Liver (tissue), 9 donors: ENCODE measurements around the gene CSRP1. TPM values are rescaled to one million over a fixed set of nuclear protein-coding genes. Genes with fewer than 3 reads are reported as not detected.

Experiments used
- DNase-seq: peaks from one replicate; pipeline ENCODE4 v3.0.0-alpha.2; 2017; ENCODE audit warnings: low spot score
- H3K27ac ChIP-seq, 2 donors: one replicate each; pipeline ENCODE4 v1.7.0; 2013; ENCODE audit warnings: inconsistent platforms in 2 of 2, low read length in 2 of 2, control low read depth in 1 of 2, low read depth in 1 of 2, mild to moderate bottlenecking in 1 of 2
- H3K27me3 ChIP-seq, 4 donors: one replicate each; pipeline versions ENCODE4 v1.6.1 to v1.7.0; 2013; ENCODE audit warnings: low read length in 3 of 4, inconsistent platforms in 1 of 4, mild to moderate bottlenecking in 1 of 4, moderate library complexity in 1 of 4; ENCODE audit not compliant: control insufficient read depth in 4 of 4, insufficient read depth in 4 of 4
- H3K36me3 ChIP-seq, 4 donors: one replicate each; pipeline versions ENCODE4 v1.6.1 to v1.7.0; 2013; ENCODE audit warnings: low read length in 3 of 4, mild to moderate bottlenecking in 3 of 4, low read depth in 1 of 4, moderate library complexity in 1 of 4; ENCODE audit not compliant: control insufficient read depth in 4 of 4, insufficient read depth in 3 of 4
- H3K4me1 ChIP-seq, 4 donors: one replicate each; pipeline versions ENCODE4 v1.6.1 to v1.7.0; 2013; ENCODE audit warnings: low read length in 3 of 4, mild to moderate bottlenecking in 3 of 4, moderate library complexity in 1 of 4; ENCODE audit not compliant: control insufficient read depth in 4 of 4, insufficient read depth in 4 of 4
- H3K4me3 ChIP-seq, 3 donors: one replicate each; pipeline versions ENCODE4 v1.6.1 to v1.7.0; 2013; ENCODE audit warnings: low read length in 3 of 3, control low read depth in 1 of 3, low read depth in 1 of 3, mild to moderate bottlenecking in 1 of 3
- H3K9ac ChIP-seq, 2 donors: one replicate each; pipeline ENCODE4 v1.7.0; 2013; ENCODE audit warnings: low read length in 2 of 2, mild to moderate bottlenecking in 2 of 2, moderate library complexity in 2 of 2, control low read depth in 1 of 2, low read depth in 1 of 2
- H3K9me3 ChIP-seq, 4 donors: one replicate each; pipeline versions ENCODE4 v1.6.1 to v1.7.0; 2013; ENCODE audit warnings: low read length in 3 of 4; ENCODE audit not compliant: control insufficient read depth in 4 of 4
- CTCF ChIP-seq: fragments of 150-350 bp; IDR thresholded peaks from 2 replicates; pipeline ENCODE4 v1.5.1; 2017; ENCODE audit warnings: improper control_type of control experiment, low read depth, low read length; ENCODE audit not compliant: missing input control
- FOXA1 ChIP-seq: IDR thresholded peaks from 2 replicates; pipeline ENCODE4 v1.6.1; 2016; ENCODE audit warnings: antibody characterized with exemption
- FOXA2 ChIP-seq: IDR thresholded peaks from 2 replicates; pipeline ENCODE4 v1.6.1; 2016; ENCODE audit warnings: antibody characterized with exemption
- GABPA ChIP-seq, 2 donors: IDR thresholded peaks in 1 of 2; conservative IDR thresholded peaks in 1 of 2; 2 replicates each; pipeline ENCODE4 v1.6.1; 2016; ENCODE audit warnings: antibody characterized with exemption in 2 of 2, mild to moderate bottlenecking in 1 of 2, moderate library complexity in 1 of 2
- HNF4A ChIP-seq, 2 donors: conservative IDR thresholded peaks; 2 replicates each; pipeline ENCODE4 v1.6.1; 2016; ENCODE audit warnings: antibody characterized with exemption in 2 of 2, mild to moderate bottlenecking in 2 of 2
- HNF4G ChIP-seq: IDR thresholded peaks from 2 replicates; pipeline ENCODE4 v1.6.1; 2016; ENCODE audit warnings: antibody characterized with exemption
- JUND ChIP-seq, 2 donors: IDR thresholded peaks; 2 replicates each; pipeline ENCODE4 v1.6.1; 2016; ENCODE audit warnings: antibody characterized with exemption in 2 of 2
- MAX ChIP-seq: IDR thresholded peaks from 2 replicates; pipeline ENCODE4 v1.6.1; 2016; ENCODE audit warnings: antibody characterized with exemption
- NR2F2 ChIP-seq: IDR thresholded peaks from 2 replicates; pipeline ENCODE4 v1.6.1; 2016; ENCODE audit warnings: antibody characterized with exemption
- RAD21 ChIP-seq, 2 donors: IDR thresholded peaks; 2 replicates each; pipeline ENCODE4 v1.6.1; 2016; ENCODE audit warnings: antibody characterized with exemption in 2 of 2, mild to moderate bottlenecking in 2 of 2
- RXRA ChIP-seq, 2 donors: IDR thresholded peaks; 2 replicates each; pipeline ENCODE4 v1.6.1; 2017 to 2018; ENCODE audit warnings: antibody characterized with exemption in 2 of 2, mild to moderate bottlenecking in 1 of 2
- SP1 ChIP-seq: IDR thresholded peaks from 2 replicates; pipeline ENCODE4 v1.6.1; 2018; ENCODE audit warnings: antibody characterized with exemption, mild to moderate bottlenecking
- TAF1 ChIP-seq: conservative IDR thresholded peaks from 2 replicates; pipeline ENCODE4 v1.6.1; 2016; ENCODE audit warnings: antibody characterized with exemption, mild to moderate bottlenecking
- YY1 ChIP-seq: IDR thresholded peaks from 2 replicates; pipeline ENCODE4 v1.6.1; 2016; ENCODE audit warnings: antibody characterized with exemption, mild to moderate bottlenecking
- WGBS: extraction: QIAGEN DNeasy Blood & Tissue Kit; methylation state at CpG from one replicate; pipeline ENCODE4 v1.1.7; 2013; 5-methylcytosine and 5-hydroxymethylcytosine counted together
- polyA plus RNA-seq, 2 donors: library from polyadenylated mRNA; stranded (reverse) in 1 of 2; unstranded in 1 of 2; fragments of 200-250 nt in 1 of 2; fragments of >200 nt in 1 of 2; fragmentation: Nextera tagmentation in 1 of 2; extraction: Ambion mirVana in 1 of 2; gene quantifications; one replicate each; pipeline versions ENCODE4 v1.2.1 to v1.2.3, GENCODE V29; 2013 to 2015
- total RNA-seq, 2 donors: library from RNA; depleted of rRNA; stranded (reverse); fragments of >200 nt; gene quantifications; one replicate each; pipeline ENCODE4 v1.2.3, GENCODE V29; 2014
- donor health status: healthy.
- donor health status: healthy.
- donor health status: healthy.
- donor health status: healthy.
- donor health status: healthy.

Gene CSRP1
- total and polyA plus RNA-seq, 4 donors = 42.7 to 96.9 (median 68.3) TPM

GRCh38 chr1:201501144-201501543 lies 5.8 kb downstream of the CSRP1 start:
- Histone ChIP-seq H3K9ac (peak overlapping the region in 1 of 2 donors; percentile 47), H3K4me3 (peak overlapping the region in 1 of 3 donors; percentile 1)

GRCh38 chr1:201500670-201501120 lies 6.2 kb downstream of the CSRP1 start:
- DNase-seq = no peak
- Histone ChIP-seq H3K27me3 (no peaks in the 10 kb centered on the region), H3K4me1 (peaks cover 30 to 92% (median 88%) of the 10 kb centered on the region in 4 donors), H3K9me3 (no peaks in the 10 kb centered on the region), H3K4me3 (peak overlapping the region; percentile 1 to 20 (median 5)), H3K27ac (peak overlapping the region; percentile 81 to 93), H3K9ac (peak overlapping the region in 1 of 2 donors; percentile 47), H3K36me3 (peaks cover 0 to under 1% (median 0%) of the 10 kb centered on the region in 4 donors)
- WGBS = 31% methylated on average over 4 of the region's 4 CpGs
- no peak for TF ChIP-seq GABPA (IDR thresholded peaks at IDR 0.05 in 1 of 2, conservative IDR thresholded peaks at IDR 0.05 in 1 of 2)
- peak; percentile 81 for TF ChIP-seq SP1
- TF ChIP-seq FOXA2 = peak; percentile 60
- TF ChIP-seq TAF1 = no peak
- peak; percentile 84 to 96 for TF ChIP-seq HNF4A (conservative IDR thresholded peaks at IDR 0.05)
- peak; percentile 88 to 92 for TF ChIP-seq RXRA (IDR thresholded peaks at IDR 0.05)
- TF ChIP-seq MAX = peak; percentile 36
- peak in 1 of 2 donors; percentile 46 for TF ChIP-seq RAD21 (IDR thresholded peaks at IDR 0.05)
- TF ChIP-seq HNF4G = no peak
- peak; percentile 23 for TF ChIP-seq YY1
- TF ChIP-seq FOXA1 = peak; percentile 27
- peak in 1 of 2 donors; percentile 61 for TF ChIP-seq JUND (IDR thresholded peaks at IDR 0.05)
- TF ChIP-seq CTCF = no peak
- TF ChIP-seq NR2F2 = peak; percentile 100

More at GRCh38 chr1:201501144-201501543, 5.8 kb downstream of the CSRP1 start:
- Histone ChIP-seq H3K9me3 (no peaks in the 10 kb centered on the region), H3K27ac (peak overlapping the region; percentile 81 to 93), H3K4me1 (peaks cover 31 to 92% (median 88%) of the 10 kb centered on the region in 4 donors), H3K27me3 (no peaks in the 10 kb centered on the region), H3K36me3 (no peaks in the 10 kb centered on the region)
- 58% methylated on average over 8 of the region's 8 CpGs for WGBS
- DNase-seq = no peak
- TF ChIP-seq NR2F2 (peak; percentile 4), CTCF (no peak)
